Stimulated activated CD8-positive, alpha-beta memory T cell treated with anti-CD3 and anti-CD28 coated beads, Interleukin-2, amount 100 ng/mL, for 48 hours (primary cell): Measurements from ENCODE around the gene ZNF468.
"Not testable (repeated sequence)": the region's sequence is repeated elsewhere in the genome, so short reads cannot be mapped to it uniquely, and the experiment has no call there.

Source experiments
- DNase-seq, 2 donors: peaks; one replicate each; pipeline ENCODE4 v3.0.0-alpha.2; 2020; ENCODE audit warnings: low read depth in 2 of 2

Gene ZNF468

DNA sequence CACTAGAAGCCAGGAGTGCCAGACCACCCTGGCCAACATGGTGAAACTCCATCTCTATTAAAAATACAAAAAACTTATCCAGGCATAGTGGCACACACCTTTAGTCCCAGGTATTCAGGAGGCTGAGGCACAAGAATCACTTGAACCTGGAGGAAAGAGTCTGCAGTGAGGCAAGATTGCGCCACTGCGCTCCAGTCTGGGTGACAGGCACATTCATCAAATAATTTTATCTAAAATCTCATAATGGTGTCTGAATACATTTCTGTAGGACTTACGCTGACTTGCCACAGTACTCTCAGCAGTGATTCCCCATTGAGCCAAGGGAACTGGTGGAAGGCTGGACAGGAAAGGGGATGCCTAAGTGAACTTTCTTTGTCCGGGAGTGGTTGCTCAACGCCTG lies 31.7 kb downstream of the ZNF468 start:
- DNase-seq = no peak

DNA sequence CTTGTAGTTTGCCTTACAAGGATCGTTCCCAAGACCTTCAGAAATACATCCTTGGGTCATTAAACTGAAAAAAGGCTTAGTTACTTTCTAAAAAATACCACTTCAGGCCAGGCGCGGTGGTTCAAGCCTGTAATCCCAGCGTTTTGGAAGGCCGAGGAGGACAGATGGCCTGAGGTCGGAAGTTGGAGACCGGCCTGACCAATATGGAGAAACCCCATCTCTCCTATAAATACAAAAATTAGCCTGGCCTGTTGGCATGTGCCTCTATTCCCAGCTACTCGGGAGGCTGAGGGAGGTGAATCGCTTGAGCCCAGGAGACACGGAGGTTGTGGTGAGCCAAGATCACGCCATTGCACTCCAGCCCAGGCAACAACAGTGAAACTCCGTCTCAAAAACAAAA lies 33.7 kb downstream of the ZNF468 start:
- DNase-seq = no peak

DNA sequence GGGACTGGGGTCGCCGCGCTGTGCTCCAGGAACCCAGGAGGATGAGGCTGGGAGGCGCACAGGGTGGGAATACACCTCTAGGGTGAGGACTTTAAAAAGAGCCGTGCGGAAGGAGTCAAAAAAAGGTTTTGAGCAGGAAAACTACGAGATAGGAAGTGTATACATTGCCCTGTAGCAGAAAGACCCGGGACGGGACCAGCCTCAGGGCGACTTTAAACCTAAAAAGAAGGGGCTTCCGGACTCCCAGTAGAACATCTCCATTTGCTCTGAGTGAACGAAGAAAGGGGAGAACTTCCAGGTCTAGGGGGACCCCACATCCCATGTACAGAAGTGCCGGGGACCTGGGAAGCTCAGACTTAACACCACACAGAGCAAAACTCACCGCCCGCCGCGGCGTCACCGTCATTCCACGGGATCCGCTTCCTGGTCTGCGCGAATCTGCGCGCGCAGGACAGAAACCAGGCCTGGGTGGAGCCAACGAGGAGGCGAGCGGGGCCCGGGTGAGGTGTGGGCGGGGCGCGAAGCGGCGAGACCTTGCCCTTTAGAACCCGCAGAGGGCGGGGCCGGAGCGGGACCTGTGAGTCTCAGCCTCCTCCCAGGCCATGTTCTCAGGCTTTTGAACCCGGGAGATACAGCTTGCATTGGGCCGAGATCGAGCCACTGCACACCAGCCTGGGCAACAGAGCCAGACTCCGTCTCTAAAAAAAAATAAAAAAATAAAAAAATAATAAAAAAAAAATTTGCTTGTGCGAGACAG lies 36.0 kb downstream of the ZNF468 start, which contains the start of gene ZNF28:
ZNF28 (minus strand) TSS at position 430 of the 757 bp plus-strand sequence. CDS start 3,675 bp downstream, outside the sequence.
- peak; percentile 31 to 57 for DNase-seq

DNA sequence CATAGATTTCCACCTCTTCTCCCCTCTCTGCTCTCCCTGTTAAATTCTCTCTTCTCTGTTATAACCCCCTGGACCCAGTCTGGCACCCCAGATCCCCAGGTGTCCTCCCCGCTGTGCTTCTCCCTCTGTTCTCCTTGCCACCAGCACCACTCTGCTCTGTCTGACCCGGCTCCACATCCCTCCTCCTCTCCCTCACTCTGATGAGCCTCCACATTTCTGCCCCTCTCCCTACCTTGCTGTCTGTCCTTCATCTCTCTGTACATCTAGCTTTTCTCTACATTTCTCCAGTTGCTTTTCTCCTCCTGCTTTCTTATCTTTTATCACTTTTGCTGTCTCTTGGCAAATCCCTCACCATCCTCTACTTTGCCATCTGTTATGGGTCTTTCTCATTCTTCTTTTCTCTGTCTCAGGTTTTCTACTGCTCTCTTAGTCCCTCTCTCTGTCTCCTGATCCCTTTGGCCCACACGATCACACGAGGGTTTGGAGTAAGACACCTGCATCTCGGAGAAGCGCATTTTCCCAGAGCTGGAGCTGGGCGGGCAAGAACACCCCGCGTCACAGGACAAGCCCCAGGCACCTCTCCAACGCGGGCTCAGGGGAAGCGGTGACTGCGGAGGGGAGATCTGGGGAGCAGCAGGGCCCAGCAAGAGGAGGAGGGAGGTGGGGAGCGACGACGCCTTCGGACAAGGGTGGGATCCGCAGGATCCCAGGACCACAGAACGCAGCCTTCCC lies 36.8 kb downstream of the ZNF468 start:
- DNase-seq = not testable (repeated sequence)

DNA sequence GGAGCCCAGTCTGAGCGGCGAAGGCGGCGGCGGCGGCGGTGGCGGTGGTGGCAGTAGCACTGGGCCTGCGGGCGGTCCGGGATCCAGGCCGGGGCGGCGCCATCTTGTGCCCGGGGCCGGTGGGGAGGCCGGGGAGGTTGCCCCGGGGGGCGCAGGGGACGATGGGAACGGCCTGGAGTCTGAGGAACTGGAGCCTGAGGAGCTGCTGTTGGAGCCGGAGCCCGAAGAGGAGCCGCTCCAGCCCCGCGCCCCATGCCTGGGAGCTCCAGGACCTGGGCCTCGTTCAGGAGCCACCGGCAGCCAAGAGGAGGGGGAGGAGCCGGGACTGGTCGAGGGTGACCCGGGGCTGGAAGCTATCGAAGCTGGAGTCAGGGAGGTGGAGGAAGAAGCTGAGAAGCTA lies 47.6 kb downstream of the ZNF468 start:
- DNase-seq = no peak

DNA sequence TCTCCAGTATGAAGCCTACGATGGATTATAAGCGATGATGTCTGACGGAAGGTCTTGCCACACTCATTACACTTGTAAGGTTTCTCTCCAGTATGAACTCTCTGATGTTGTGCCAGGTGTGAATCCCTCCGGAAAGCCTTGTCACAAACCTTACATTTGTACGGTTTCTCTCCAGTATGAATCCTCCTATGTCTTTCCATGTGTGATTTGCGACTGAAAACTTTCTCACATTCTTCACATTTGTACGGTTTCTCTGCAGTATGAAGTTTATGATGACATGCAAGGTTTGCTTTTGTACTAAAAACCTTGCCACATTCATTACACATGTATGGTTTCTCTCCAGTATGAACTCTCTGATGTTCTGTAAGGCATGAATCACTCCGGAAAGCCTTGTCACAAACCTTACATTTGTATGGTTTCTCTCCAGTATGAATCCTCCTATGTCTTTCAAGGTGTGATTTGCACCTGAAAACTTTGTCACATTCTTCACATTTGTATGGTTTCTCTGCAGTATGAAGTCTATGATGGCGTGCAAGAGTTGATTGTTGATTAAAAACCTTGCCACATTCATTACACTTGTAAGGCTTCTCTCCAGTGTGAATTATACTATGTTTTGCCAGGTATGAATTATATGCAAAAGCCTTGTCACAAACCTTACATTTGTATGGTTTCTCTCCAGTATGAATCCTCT lies 57.3 kb downstream of the ZNF468 start:
- not testable (repeated sequence) for DNase-seq

DNA sequence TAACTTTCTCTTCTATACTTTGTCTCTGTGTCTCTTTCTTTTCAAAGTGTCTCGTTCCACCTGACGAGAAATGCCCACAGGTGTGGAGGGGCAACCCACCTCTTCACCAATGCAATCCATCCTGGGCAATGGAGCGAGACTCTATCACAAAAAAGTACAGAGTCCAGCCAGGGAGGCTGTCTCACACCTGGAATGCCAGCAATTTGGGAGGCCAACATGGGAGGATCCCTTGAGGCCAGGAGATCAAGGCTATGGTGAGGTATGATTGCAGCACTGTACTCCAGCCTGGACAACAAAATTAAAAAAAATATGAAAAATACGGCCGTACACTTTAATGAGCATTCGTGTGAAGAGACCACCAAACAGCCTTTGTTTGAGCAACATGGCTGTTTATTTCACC lies 68.0 kb downstream of the ZNF468 start:
- DNase-seq = no peak
